Testis (tissue), 2 donors: ENCODE measurements around the gene PDCD1.

Experiments used
- CTCF ChIP-seq, 3 experiments: fragments of 450-650 bp in 2 of 3; fragments of 200-600 bp in 1 of 3; sonication (generic) in 1 of 3; IDR thresholded peaks; one replicate each; pipeline ENCODE4 v1.5.1; 2016 to 2019; ENCODE audit warnings: antibody characterized with exemption in 3 of 3, mild to moderate bottlenecking in 2 of 3, moderate library complexity in 1 of 3
- POLR2A ChIP-seq: fragments of 450-650 bp; IDR thresholded peaks from one replicate; pipeline ENCODE4 v1.6.1; 2017; ENCODE audit warnings: antibody characterized with exemption, mild to moderate bottlenecking, moderate library complexity

GRCh38 chr2:241862775-241863535 lies 4.3 kb upstream of the PDCD1 start:
- TF ChIP-seq POLR2A (no peak), CTCF (IDR thresholded peaks at IDR 0.05) (no peak)
